Body of pancreas (tissue), 4 donors: ENCODE data around the gene PAX6.

Experiments used
- CTCF ChIP-seq, 7 experiments: fragments of 450-650 bp in 4 of 7; fragments of 200-600 bp in 3 of 7; sonication (generic) in 3 of 7; IDR thresholded peaks; one replicate each; pipeline ENCODE4 v1.5.1; 2016 to 2019; ENCODE audit warnings: antibody characterized with exemption in 7 of 7
- POLR2A ChIP-seq, 3 donors: fragments of 450-650 bp; IDR thresholded peaks; one replicate each; pipeline ENCODE4 v1.6.1; 2016; ENCODE audit warnings: antibody characterized with exemption in 3 of 3, mild to moderate bottlenecking in 2 of 3

- TF ChIP-seq CTCF (IDR thresholded peaks at IDR 0.05) = no peak
- no peak for TF ChIP-seq POLR2A (IDR thresholded peaks at IDR 0.05)
These were observed 9.0 kb downstream of the PAX6 start for GRCh38 chr11:31802000-31802551.
